GM12873 (cell line): ENCODE data around the gene AFAP1L1.

Experiments used
- TF ChIP-seq, protein P1 (sequence below): IDR thresholded peaks from 2 replicates; pipeline ENCODE4 v1.5.1; 2012; ENCODE audit warnings: low read depth, mild to moderate bottlenecking, moderate library complexity, low read length, control low read depth; ENCODE audit not compliant: insufficient read depth; ENCODE audit errors: missing control alignments

The AFAP1L1 gene

DNA sequence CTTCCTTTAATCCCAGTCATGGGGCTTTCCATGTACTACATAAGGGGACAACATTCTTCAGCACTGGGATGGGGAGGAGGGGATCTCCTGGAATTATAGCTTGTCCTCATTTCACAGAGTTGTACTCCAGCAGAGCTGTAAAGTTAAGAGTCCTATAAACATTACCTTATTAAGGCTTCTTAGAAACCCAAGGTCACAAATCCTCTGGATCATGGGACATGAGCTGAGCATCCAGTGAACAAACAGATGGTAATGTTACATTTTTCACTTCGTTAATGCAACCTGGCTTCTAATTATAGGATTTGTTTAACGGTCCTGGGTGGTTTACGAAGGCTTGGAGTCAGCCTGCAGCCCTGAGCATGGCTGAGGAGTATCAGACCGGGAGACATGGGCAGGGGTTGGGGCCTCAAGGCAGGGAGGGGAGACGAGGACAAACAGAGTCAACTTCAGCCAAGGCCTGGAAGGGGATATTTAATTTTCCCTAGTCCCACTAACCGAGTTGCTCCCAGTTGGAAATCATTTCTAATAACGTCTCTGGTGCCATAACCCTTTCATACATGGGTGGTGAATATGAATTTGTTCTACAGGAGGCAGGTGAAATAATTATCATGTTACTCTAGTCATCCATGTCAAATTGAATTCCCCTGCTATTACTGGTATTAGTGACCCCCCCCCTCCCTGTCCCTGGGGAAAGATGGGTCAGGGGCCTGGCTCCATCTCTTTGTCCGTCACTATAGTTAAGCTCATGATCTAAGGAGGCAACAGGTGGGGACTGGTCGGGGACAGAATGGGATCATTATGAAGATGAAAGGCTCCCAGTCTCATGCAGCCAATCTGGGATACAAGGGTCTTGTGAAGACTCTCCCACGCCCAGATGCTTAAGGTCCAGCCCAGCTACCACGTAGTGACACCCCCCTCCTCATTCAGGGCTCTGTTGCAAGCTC is 118.2 kb downstream of the AFAP1L1 start:
- TF ChIP-seq, protein P1, sequence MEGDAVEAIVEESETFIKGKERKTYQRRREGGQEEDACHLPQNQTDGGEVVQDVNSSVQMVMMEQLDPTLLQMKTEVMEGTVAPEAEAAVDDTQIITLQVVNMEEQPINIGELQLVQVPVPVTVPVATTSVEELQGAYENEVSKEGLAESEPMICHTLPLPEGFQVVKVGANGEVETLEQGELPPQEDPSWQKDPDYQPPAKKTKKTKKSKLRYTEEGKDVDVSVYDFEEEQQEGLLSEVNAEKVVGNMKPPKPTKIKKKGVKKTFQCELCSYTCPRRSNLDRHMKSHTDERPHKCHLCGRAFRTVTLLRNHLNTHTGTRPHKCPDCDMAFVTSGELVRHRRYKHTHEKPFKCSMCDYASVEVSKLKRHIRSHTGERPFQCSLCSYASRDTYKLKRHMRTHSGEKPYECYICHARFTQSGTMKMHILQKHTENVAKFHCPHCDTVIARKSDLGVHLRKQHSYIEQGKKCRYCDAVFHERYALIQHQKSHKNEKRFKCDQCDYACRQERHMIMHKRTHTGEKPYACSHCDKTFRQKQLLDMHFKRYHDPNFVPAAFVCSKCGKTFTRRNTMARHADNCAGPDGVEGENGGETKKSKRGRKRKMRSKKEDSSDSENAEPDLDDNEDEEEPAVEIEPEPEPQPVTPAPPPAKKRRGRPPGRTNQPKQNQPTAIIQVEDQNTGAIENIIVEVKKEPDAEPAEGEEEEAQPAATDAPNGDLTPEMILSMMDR = no peak
